ENCODE results near the gene CIAO2B.

DNA sequence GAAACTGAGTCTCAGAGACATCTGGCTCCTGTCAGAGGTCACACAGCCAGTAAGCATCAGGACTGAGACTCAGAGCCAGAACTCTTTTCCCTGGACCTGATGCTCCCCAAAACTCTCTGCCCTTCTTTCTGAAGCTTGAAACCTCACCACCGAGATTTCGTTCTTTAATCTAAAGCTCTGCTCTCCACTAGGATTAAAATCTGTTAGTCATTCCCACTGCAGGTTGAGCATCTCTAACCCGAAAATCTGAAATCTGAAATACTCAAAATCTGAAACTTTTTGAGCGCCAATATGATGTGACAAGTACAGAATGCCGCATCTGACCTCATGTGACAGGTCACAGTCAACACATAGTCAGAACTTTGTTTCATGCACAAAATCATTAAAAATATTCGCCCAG lies 17.7 kb downstream of the CIAO2B start:
- TF ChIP-seq ISL1 (CRISPR knock-in tag; IDR thresholded peaks at IDR 0.05): no peak
- TF ChIP-seq, protein P1, sequence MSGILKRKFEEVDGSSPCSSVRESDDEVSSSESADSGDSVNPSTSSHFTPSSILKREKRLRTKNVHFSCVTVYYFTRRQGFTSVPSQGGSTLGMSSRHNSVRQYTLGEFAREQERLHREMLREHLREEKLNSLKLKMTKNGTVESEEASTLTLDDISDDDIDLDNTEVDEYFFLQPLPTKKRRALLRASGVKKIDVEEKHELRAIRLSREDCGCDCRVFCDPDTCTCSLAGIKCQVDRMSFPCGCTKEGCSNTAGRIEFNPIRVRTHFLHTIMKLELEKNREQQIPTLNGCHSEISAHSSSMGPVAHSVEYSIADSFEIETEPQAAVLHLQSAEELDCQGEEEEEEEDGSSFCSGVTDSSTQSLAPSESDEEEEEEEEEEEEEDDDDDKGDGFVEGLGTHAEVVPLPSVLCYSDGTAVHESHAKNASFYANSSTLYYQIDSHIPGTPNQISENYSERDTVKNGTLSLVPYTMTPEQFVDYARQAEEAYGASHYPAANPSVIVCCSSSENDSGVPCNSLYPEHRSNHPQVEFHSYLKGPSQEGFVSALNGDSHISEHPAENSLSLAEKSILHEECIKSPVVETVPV (CRISPR knock-in tag; IDR thresholded peaks at IDR 0.05): no peak
- TF ChIP-seq, protein P2, sequence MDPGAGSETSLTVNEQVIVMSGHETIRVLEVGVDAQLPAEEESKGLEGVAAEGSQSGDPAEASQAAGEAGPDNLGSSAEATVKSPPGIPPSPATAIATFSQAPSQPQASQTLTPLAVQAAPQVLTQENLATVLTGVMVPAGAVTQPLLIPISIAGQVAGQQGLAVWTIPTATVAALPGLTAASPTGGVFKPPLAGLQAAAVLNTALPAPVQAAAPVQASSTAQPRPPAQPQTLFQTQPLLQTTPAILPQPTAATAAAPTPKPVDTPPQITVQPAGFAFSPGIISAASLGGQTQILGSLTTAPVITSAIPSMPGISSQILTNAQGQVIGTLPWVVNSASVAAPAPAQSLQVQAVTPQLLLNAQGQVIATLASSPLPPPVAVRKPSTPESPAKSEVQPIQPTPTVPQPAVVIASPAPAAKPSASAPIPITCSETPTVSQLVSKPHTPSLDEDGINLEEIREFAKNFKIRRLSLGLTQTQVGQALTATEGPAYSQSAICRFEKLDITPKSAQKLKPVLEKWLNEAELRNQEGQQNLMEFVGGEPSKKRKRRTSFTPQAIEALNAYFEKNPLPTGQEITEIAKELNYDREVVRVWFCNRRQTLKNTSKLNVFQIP (CRISPR knock-in tag; IDR thresholded peaks at IDR 0.05; ENCODE audit: borderline replicate concordance, low read depth): no peak
- TF ChIP-seq, protein P3, sequence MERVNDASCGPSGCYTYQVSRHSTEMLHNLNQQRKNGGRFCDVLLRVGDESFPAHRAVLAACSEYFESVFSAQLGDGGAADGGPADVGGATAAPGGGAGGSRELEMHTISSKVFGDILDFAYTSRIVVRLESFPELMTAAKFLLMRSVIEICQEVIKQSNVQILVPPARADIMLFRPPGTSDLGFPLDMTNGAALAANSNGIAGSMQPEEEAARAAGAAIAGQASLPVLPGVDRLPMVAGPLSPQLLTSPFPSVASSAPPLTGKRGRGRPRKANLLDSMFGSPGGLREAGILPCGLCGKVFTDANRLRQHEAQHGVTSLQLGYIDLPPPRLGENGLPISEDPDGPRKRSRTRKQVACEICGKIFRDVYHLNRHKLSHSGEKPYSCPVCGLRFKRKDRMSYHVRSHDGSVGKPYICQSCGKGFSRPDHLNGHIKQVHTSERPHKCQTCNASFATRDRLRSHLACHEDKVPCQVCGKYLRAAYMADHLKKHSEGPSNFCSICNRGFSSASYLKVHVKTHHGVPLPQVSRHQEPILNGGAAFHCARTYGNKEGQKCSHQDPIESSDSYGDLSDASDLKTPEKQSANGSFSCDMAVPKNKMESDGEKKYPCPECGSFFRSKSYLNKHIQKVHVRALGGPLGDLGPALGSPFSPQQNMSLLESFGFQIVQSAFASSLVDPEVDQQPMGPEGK (CRISPR knock-in tag; IDR thresholded peaks at IDR 0.05; ENCODE audit: borderline replicate concordance): no peak
- no peak for TF ChIP-seq ZNF565 (CRISPR knock-in tag; conservative IDR thresholded peaks at IDR 0.05; ENCODE audit: low read depth)
- no peak for TF ChIP-seq TCF4 (CRISPR knock-in tag; IDR thresholded peaks at IDR 0.05; ENCODE audit: borderline replicate concordance)
- TF ChIP-seq OSR1 (CRISPR knock-in tag; IDR thresholded peaks at IDR 0.05): no peak
- TF ChIP-seq, protein P4, sequence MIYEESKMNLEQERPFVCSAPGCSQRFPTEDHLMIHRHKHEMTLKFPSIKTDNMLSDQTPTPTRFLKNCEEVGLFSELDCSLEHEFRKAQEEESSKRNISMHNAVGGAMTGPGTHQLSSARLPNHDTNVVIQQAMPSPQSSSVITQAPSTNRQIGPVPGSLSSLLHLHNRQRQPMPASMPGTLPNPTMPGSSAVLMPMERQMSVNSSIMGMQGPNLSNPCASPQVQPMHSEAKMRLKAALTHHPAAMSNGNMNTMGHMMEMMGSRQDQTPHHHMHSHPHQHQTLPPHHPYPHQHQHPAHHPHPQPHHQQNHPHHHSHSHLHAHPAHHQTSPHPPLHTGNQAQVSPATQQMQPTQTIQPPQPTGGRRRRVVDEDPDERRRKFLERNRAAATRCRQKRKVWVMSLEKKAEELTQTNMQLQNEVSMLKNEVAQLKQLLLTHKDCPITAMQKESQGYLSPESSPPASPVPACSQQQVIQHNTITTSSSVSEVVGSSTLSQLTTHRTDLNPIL (CRISPR knock-in tag; IDR thresholded peaks at IDR 0.05; ENCODE audit: low read depth): no peak
- TF ChIP-seq SNAI2 (CRISPR knock-in tag; IDR thresholded peaks at IDR 0.05): no peak
- no peak for TF ChIP-seq ZNF8 (CRISPR knock-in tag; IDR thresholded peaks at IDR 0.05)
- no peak for TF ChIP-seq RARB (CRISPR knock-in tag; IDR thresholded peaks at IDR 0.05)
